Measurements from ENCODE around the gene KCNH5.

DNA sequence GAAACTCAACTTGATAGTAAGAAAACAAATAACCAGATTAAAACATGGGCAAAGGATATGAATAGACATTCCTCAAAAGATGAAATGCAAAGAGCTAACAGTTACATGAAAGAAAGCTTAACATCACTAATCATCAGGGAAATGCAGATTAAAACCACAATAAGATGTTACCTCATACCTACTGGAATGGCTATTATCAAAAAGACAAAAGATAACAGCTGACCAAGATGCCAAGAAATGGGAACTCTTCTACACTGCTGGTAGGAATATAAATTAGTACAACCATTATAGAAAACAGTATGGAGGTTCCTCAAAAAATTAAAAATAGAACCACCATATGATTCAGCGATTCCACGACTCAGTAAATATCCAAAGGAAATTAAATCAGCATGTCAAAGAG is 18.8 kb downstream of the KCNH5 start:
- TF ChIP-seq EZH2phosphoT487 (IDR thresholded peaks at IDR 0.05; ENCODE audit: borderline replicate concordance, low read depth, low read length) (no peak), CTCF (conservative IDR thresholded peaks at IDR 0.05; ENCODE audit: low read length) (no peak)

All from OCI-LY7 (cell line).